Left lung (tissue), 10 donors: ENCODE measurements around the gene GRM5. TPM values are rescaled to one million over a fixed set of nuclear protein-coding genes. Genes with fewer than 3 reads are reported as not detected.
A peak's percentile ranks its signal among the peaks of the same experiment; 100 is the strongest.

Source experiments
- ATAC-seq: fragments of 200-7000 bp; cut with Tn5 transposase; one replicate; pipeline ENCODE4 v1.9.1; 2020; ENCODE audit warnings: moderate library complexity
- DNase-seq, 4 donors: peaks; one replicate each; pipeline ENCODE4 v3.0.0-alpha.2; 2013 to 2020
- H3K27ac ChIP-seq, 2 donors: fragments of 200-600 bp; sonication (generic) in 1 of 2; one replicate each; pipeline versions ENCODE4 v1.5.0 to v1.8.0; 2020 to 2021
- H3K27me3 ChIP-seq, 2 donors: fragments of 200-600 bp; sonication (generic) in 1 of 2; one replicate each; pipeline versions ENCODE4 v1.5.0 to v1.8.0; 2020 to 2021
- H3K36me3 ChIP-seq, 2 donors: fragments of 200-600 bp; sonication (generic) in 1 of 2; one replicate each; pipeline versions ENCODE4 v1.5.0 to v1.8.0; 2020 to 2021
- H3K4me1 ChIP-seq, 2 donors: fragments of 200-600 bp; one replicate each; pipeline ENCODE4 v1.8.0; 2021
- H3K4me3 ChIP-seq, 2 donors: fragments of 200-600 bp; sonication (generic) in 1 of 2; one replicate each; pipeline versions ENCODE4 v1.5.0 to v1.8.0; 2020 to 2021; ENCODE audit warnings: mild to moderate bottlenecking in 1 of 2
- H3K9me3 ChIP-seq, 2 donors: fragments of 200-600 bp; sonication (generic) in 1 of 2; one replicate each; pipeline versions ENCODE4 v1.5.0 to v1.8.0; 2020 to 2021
- CTCF ChIP-seq, 2 donors: fragments of 200-600 bp; sonication (generic) in 1 of 2; IDR thresholded peaks; one replicate each; pipeline versions ENCODE4 v1.5.0 to v1.8.0; 2021; ENCODE audit warnings: antibody characterized with exemption in 2 of 2
- intact Hi-C, 2 donors: fragments of 100-400 bp; cut with DNase I; formaldehyde crosslinking; loops; one replicate each; pipeline versions ENCODE4 v1.11.2 to v1.14.2; 2022
- polyA plus RNA-seq, 6 donors: library from polyadenylated mRNA; unstranded; fragments of 120-200 nt; gene quantifications; one replicate each; pipeline ENCODE4 v1.2.1, GENCODE V29; 2013; ENCODE audit not compliant: insufficient read length in 6 of 6
- total RNA-seq, 2 donors: library from RNA; stranded (reverse); fragmentation: NEBNext Ultra II Directional; extraction: Animal tissue kit (Norgen Biotek cat#: 25700); gene quantifications; one replicate each; pipeline ENCODE4 v1.2.1, GENCODE V29; 2021
- donor health status: DM: no; HTN: yes; CAD: no.
- donor health status: DM: no; HTN: no; CAD: no.

Gene GRM5
- total and polyA plus RNA-seq, 8 donors = 0.03 to 0.08 (median 0.04) TPM; not detected in 4

- Histone ChIP-seq H3K4me3 (no peak overlapping the region), H3K9me3 (no peaks in the 10 kb centered on the region), H3K27ac (no peak overlapping the region), H3K36me3 (no peaks in the 10 kb centered on the region), H3K4me1 (no peaks in the 10 kb centered on the region), H3K27me3 (no peaks in the 10 kb centered on the region)
- no peak for TF ChIP-seq CTCF (IDR thresholded peaks at IDR 0.05)
- intact Hi-C loops = no loop called here
- no peak for DNase-seq
- ATAC-seq = no peak
Observed at GRCh38 chr11:88617226-88617625, 448.6 kb downstream of the GRM5 start.

- no peak overlapping the region for H3K4me3 ChIP-seq
- no peak for ATAC-seq
- H3K27me3 ChIP-seq = no peaks in the 10 kb centered on the region
- no peak for DNase-seq
- no peaks in the 10 kb centered on the region for H3K36me3 ChIP-seq
- no peak for TF ChIP-seq CTCF (IDR thresholded peaks at IDR 0.05)
- intact Hi-C loops = no loop called here
- H3K27ac ChIP-seq = no peak overlapping the region
- H3K4me1 ChIP-seq = no peaks in the 10 kb centered on the region
- H3K9me3 ChIP-seq = no peaks in the 10 kb centered on the region
Observed at GRCh38 chr11:88604260-88604659, 461.5 kb downstream of the GRM5 start.

GRCh38 chr11:88603091-88603867 is 462.5 kb downstream of the GRM5 start:
- H3K36me3 ChIP-seq = no peaks in the 10 kb centered on the region
- no peak overlapping the region for H3K27ac ChIP-seq
- DNase-seq (peak in 2 of 4 donors; percentile 23 to 55), ATAC-seq (no peak)
- no peaks in the 10 kb centered on the region for H3K9me3 ChIP-seq
- no peaks in the 10 kb centered on the region for H3K4me1 ChIP-seq
- H3K27me3 ChIP-seq = no peaks in the 10 kb centered on the region
- intact Hi-C loops = no loop called here
- H3K4me3 ChIP-seq = no peak overlapping the region
- no peak for TF ChIP-seq CTCF (IDR thresholded peaks at IDR 0.05)

DNA sequence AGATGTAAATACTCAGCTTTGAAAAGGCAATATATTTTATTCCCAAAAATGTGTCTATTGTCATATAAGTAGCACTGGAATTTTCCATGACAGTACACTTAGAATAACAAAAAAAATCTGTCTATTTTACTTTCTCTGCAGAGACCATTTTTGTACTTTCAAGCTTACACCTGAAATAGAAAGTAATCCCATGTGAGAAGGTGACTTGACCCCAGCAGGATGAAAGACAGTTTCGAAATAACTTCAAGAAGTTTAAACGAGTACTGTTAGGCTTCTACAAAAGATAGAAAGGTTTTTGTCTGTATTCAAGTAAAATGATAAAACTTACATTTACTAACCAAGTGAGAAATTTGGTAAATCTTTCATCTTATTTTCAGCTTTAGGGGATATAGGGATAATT is 468.4 kb downstream of the GRM5 start:
- Histone ChIP-seq H3K36me3 (no peaks in the 10 kb centered on the region), H3K4me3 (no peak overlapping the region), H3K27me3 (no peaks in the 10 kb centered on the region), H3K9me3 (no peaks in the 10 kb centered on the region), H3K4me1 (no peaks in the 10 kb centered on the region), H3K27ac (no peak overlapping the region)
- intact Hi-C loops = no loop called here
- TF ChIP-seq CTCF (IDR thresholded peaks at IDR 0.05) = no peak
- DNase-seq = no peak
- ATAC-seq = no peak

GRCh38 chr11:88596786-88597185 is 469.0 kb downstream of the GRM5 start:
- no peaks in the 10 kb centered on the region for H3K4me1 ChIP-seq
- H3K36me3 ChIP-seq = no peaks in the 10 kb centered on the region
- no peaks in the 10 kb centered on the region for H3K9me3 ChIP-seq
- H3K4me3 ChIP-seq = no peak overlapping the region
- DNase-seq (no peak), ATAC-seq (no peak)
- intact Hi-C loops = no loop called here
- TF ChIP-seq CTCF (IDR thresholded peaks at IDR 0.05) = no peak
- no peak overlapping the region for H3K27ac ChIP-seq
- no peaks in the 10 kb centered on the region for H3K27me3 ChIP-seq
